ENCODE results near the gene FLRT1.

DNA sequence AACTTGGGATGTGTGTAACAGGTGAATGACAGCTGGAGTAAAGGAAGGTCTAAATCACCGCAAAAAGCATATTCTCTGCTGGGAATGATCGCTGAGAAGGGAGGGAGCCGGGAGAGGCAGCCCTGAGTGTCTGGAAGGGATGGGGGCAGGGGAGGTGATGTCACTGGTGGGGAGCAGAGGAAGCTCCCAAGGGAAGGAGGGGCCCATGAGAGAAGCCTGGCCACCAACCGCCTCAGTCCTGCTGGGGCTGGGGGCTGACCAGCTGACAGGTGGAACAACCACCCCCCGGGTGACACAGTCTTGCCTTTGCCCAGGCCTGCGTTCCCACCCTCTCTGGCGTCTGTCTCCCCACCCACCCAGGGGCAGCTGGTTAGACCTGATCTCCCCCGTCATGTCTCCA is 6.0 kb upstream of the FLRT1 start:
- TF ChIP-seq, protein P1, sequence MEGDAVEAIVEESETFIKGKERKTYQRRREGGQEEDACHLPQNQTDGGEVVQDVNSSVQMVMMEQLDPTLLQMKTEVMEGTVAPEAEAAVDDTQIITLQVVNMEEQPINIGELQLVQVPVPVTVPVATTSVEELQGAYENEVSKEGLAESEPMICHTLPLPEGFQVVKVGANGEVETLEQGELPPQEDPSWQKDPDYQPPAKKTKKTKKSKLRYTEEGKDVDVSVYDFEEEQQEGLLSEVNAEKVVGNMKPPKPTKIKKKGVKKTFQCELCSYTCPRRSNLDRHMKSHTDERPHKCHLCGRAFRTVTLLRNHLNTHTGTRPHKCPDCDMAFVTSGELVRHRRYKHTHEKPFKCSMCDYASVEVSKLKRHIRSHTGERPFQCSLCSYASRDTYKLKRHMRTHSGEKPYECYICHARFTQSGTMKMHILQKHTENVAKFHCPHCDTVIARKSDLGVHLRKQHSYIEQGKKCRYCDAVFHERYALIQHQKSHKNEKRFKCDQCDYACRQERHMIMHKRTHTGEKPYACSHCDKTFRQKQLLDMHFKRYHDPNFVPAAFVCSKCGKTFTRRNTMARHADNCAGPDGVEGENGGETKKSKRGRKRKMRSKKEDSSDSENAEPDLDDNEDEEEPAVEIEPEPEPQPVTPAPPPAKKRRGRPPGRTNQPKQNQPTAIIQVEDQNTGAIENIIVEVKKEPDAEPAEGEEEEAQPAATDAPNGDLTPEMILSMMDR (IDR thresholded peaks at IDR 0.05): no peak
- no peak for TF ChIP-seq ZFX (IDR thresholded peaks at IDR 0.05; ENCODE audit: borderline replicate concordance)

Measured in 22Rv1 (cell line).